Loucy (cell line): ENCODE data around the gene C12orf56.

Experiments
- H2AFZ ChIP-seq: fragments of 200-600 bp; sonication (generic); 2 replicates; pipeline ENCODE4 v1.6.0; 2016; ENCODE audit warnings: antibody characterized with exemption, mild to moderate bottlenecking, low read length, moderate library complexity
- H3F3A ChIP-seq: fragments of 200-600 bp; 2 replicates; pipeline ENCODE4 v1.6.0; 2016; ENCODE audit warnings: antibody characterized with exemption, low read depth, mild to moderate bottlenecking
- H3K27me3 ChIP-seq: fragments of 200-600 bp; sonication (generic); 2 replicates; pipeline ENCODE4 v1.6.1; 2014; ENCODE audit warnings: low read length, mild to moderate bottlenecking; ENCODE audit not compliant: insufficient read depth, poor library complexity, severe bottlenecking
- H3K36me3 ChIP-seq: fragments of 200-600 bp; sonication (generic); 2 replicates; pipeline ENCODE4 v1.6.1; 2016; ENCODE audit warnings: low read length; ENCODE audit not compliant: insufficient read depth
- H3K4me1 ChIP-seq: fragments of 200-600 bp; sonication (generic); 2 replicates; pipeline ENCODE4 v1.5.1; 2014; ENCODE audit warnings: low read length, mild to moderate bottlenecking; ENCODE audit not compliant: insufficient read depth, poor library complexity, severe bottlenecking
- H3K4me2 ChIP-seq: fragments of 200-600 bp; sonication (generic); 2 replicates; pipeline ENCODE4 v1.6.0; 2014; ENCODE audit warnings: antibody characterized with exemption, low read length, low read depth, mild to moderate bottlenecking; ENCODE audit not compliant: poor library complexity, severe bottlenecking
- H3K4me3 ChIP-seq: fragments of 200-600 bp; sonication (generic); 2 replicates; pipeline ENCODE4 v1.5.1; 2014; ENCODE audit warnings: low read length, mild to moderate bottlenecking, mixed read lengths; ENCODE audit not compliant: poor library complexity, severe bottlenecking
- H3K79me2 ChIP-seq: fragments of 200-600 bp; sonication (generic); 2 replicates; pipeline ENCODE4 v1.6.1; 2014; ENCODE audit warnings: low read length; ENCODE audit not compliant: insufficient read depth
- H3K9ac ChIP-seq: fragments of 200-600 bp; sonication (generic); 2 replicates; pipeline ENCODE4 v1.6.0; 2014; ENCODE audit warnings: mild to moderate bottlenecking, low read depth, low read length, moderate library complexity; ENCODE audit not compliant: poor library complexity, severe bottlenecking
- H3K9me2 ChIP-seq: fragments of 200-600 bp; sonication (generic); replicated peaks from 2 replicates; pipeline ENCODE4 v1.6.1; 2016; ENCODE audit warnings: low read depth, low read length, mixed read lengths
- H3K9me3 ChIP-seq: fragments of 200-600 bp; sonication (generic); 2 replicates; pipeline ENCODE4 v1.6.1; 2014; ENCODE audit warnings: mild to moderate bottlenecking, antibody characterized with exemption, low read length, low read depth; ENCODE audit not compliant: insufficient read depth
- H4K20me1 ChIP-seq: fragments of 200-600 bp; sonication (generic); 2 replicates; pipeline ENCODE4 v1.6.0; 2014; ENCODE audit warnings: antibody characterized with exemption, low read length, mild to moderate bottlenecking; ENCODE audit not compliant: insufficient read depth, poor library complexity, severe bottlenecking
- CTCF ChIP-seq: fragments of 200-600 bp; sonication (generic); conservative IDR thresholded peaks from 2 replicates; pipeline ENCODE4 v1.5.1; 2014; ENCODE audit warnings: mild to moderate bottlenecking, antibody characterized with exemption, low read length
- EZH2phosphoT487 ChIP-seq: fragments of 200-600 bp; IDR thresholded peaks from 2 replicates; pipeline ENCODE4 v1.6.1; 2018; ENCODE audit warnings: antibody characterized with exemption, mild to moderate bottlenecking, moderate library complexity, borderline replicate concordance

The C12orf56 gene

GRCh38 chr12:64255249-64255648 lies 135.3 kb downstream of the C12orf56 start:
- H3K4me1 ChIP-seq: no peaks in the 10 kb centered on the region
- no peaks in the 10 kb centered on the region for H3K79me2 ChIP-seq
- no peaks in the 10 kb centered on the region for H4K20me1 ChIP-seq
- no peaks in the 10 kb centered on the region for H3K9me3 ChIP-seq
- no peaks in the 10 kb centered on the region for H3K27me3 ChIP-seq
- H3K9me2 ChIP-seq: no peaks in the 10 kb centered on the region
- H3K4me3 ChIP-seq: no peak overlapping the region
- no peaks in the 10 kb centered on the region for H3K36me3 ChIP-seq
- H3K9ac ChIP-seq: no peak overlapping the region
- no peaks in the 10 kb centered on the region for H3F3A ChIP-seq
- no peak overlapping the region; the same call in 1 of the 2 replicates for H2AFZ ChIP-seq
- H3K4me2 ChIP-seq: no peak overlapping the region
- TF ChIP-seq EZH2phosphoT487 (no peak), CTCF (no peak)

GRCh38 chr12:64253356-64253755 lies 137.2 kb downstream of the C12orf56 start:
- no peak overlapping the region for H3K9ac ChIP-seq
- H3K9me2 ChIP-seq: no peaks in the 10 kb centered on the region
- no peaks in the 10 kb centered on the region for H3K27me3 ChIP-seq
- no peak overlapping the region for H3K4me2 ChIP-seq
- H3K4me3 ChIP-seq: no peak overlapping the region
- TF ChIP-seq EZH2phosphoT487: no peak
- no peak for TF ChIP-seq CTCF
- no peaks in the 10 kb centered on the region for H3F3A ChIP-seq
- no peaks in the 10 kb centered on the region for H3K4me1 ChIP-seq
- peak overlapping the region; percentile 59; the same call in 1 of the 2 replicates for H2AFZ ChIP-seq
- H3K79me2 ChIP-seq: no peaks in the 10 kb centered on the region
- no peaks in the 10 kb centered on the region for H4K20me1 ChIP-seq
- no peaks in the 10 kb centered on the region for H3K36me3 ChIP-seq
- no peaks in the 10 kb centered on the region for H3K9me3 ChIP-seq

GRCh38 chr12:64252681-64253080 lies 137.9 kb downstream of the C12orf56 start:
- peak overlapping the region; percentile 59; the same call in 1 of the 2 replicates for H2AFZ ChIP-seq
- no peak overlapping the region for H3K9ac ChIP-seq
- H3K4me3 ChIP-seq: no peak overlapping the region

More at GRCh38 chr12:64252681-64253080, 137.9 kb downstream of the C12orf56 start:
- H3K27me3 ChIP-seq: no peaks in the 10 kb centered on the region
- no peak overlapping the region for H3K4me2 ChIP-seq
- H3K4me1 ChIP-seq: no peaks in the 10 kb centered on the region
- H4K20me1 ChIP-seq: no peaks in the 10 kb centered on the region
- no peaks in the 10 kb centered on the region for H3F3A ChIP-seq
- H3K36me3 ChIP-seq: no peaks in the 10 kb centered on the region
- no peaks in the 10 kb centered on the region for H3K9me2 ChIP-seq
- H3K79me2 ChIP-seq: no peaks in the 10 kb centered on the region
- no peak for TF ChIP-seq EZH2phosphoT487
- no peak for TF ChIP-seq CTCF
- H3K9me3 ChIP-seq: no peaks in the 10 kb centered on the region
